PC-9 (cell line): ENCODE measurements around the gene PDXDC1. TPM values are rescaled to one million over a fixed set of nuclear protein-coding genes. Genes with fewer than 3 reads are reported as not detected.
"Not testable (repeated sequence)": the region's sequence is repeated elsewhere in the genome, so short reads cannot be mapped to it uniquely, and the experiment has no call there.

Experiments
- BruUV-seq: library from RNA; stranded (reverse); fragments of 400-500 nt; replicated peaks from 2 replicates; lab custom pipeline; 2021; lab: Mats Ljungman, UMichigan
- CTCF ChIA-PET: fragments of 300-600 bp; sonication (Branson Sonifier 250); formaldehyde crosslinking; loops from one replicate; lab custom pipeline; 2022; ENCODE audit warnings: antibody characterized with exemption; lab: Charles Lee
- POLR2A ChIA-PET: fragments of 300-600 bp; sonication (Branson Sonifier 250); formaldehyde crosslinking; loops from one replicate; lab custom pipeline; 2022; ENCODE audit warnings: antibody characterized with exemption; ENCODE audit not compliant: unreplicated experiment; lab: Charles Lee
- DNase-seq, 2 experiments: peaks; one replicate each; pipeline versions ENCODE4 v3.0.0 to v3.0.0-alpha.2; 2015 to 2022; ENCODE audit warnings: mixed read lengths in 1 of 2
- H2AFZ ChIP-seq: fragments of 200-600 bp; sonication (generic); 2 replicates; pipeline ENCODE4 v1.8.1; 2017; ENCODE audit warnings: antibody characterized with exemption
- H3F3A ChIP-seq: fragments of 200-600 bp; sonication (generic); 2 replicates; pipeline ENCODE4 v1.8.1; 2017; ENCODE audit warnings: antibody characterized with exemption, mild to moderate bottlenecking, low read depth; ENCODE audit not compliant: insufficient read depth
- H3K27ac ChIP-seq: fragments of 200-600 bp; sonication (generic); 2 replicates; pipeline ENCODE4 v1.6.1; 2016; ENCODE audit warnings: mixed run types
- H3K27me3 ChIP-seq: fragments of 200-600 bp; sonication (generic); 2 replicates; pipeline ENCODE4 v1.6.1; 2016; ENCODE audit warnings: low read depth, mixed run types; ENCODE audit not compliant: insufficient read depth
- H3K36me3 ChIP-seq: fragments of 200-600 bp; sonication (generic); 2 replicates; pipeline ENCODE4 v1.6.1; 2016; ENCODE audit warnings: low read depth, mixed run types
- H3K4me1 ChIP-seq: fragments of 200-600 bp; sonication (generic); replicated peaks from 2 replicates; pipeline ENCODE4 v1.6.1; 2016; ENCODE audit warnings: mixed run types; ENCODE audit not compliant: insufficient read depth
- H3K4me2 ChIP-seq: fragments of 200-600 bp; sonication (generic); 2 replicates; pipeline ENCODE4 v1.6.1; 2017; ENCODE audit warnings: mixed run types
- H3K4me3 ChIP-seq: fragments of 200-600 bp; sonication (generic); 2 replicates; pipeline ENCODE4 v1.6.1; 2016; ENCODE audit warnings: mixed run types
- H3K79me2 ChIP-seq: fragments of 200-600 bp; sonication (generic); 2 replicates; pipeline ENCODE4 v1.6.1; 2017; ENCODE audit warnings: low read depth, mixed run types
- H3K9me2 ChIP-seq: fragments of 200-600 bp; sonication (generic); 2 replicates; pipeline ENCODE4 v1.8.1; 2017; ENCODE audit warnings: mild to moderate bottlenecking; ENCODE audit not compliant: insufficient read depth
- H3K9me3 ChIP-seq: fragments of 200-600 bp; sonication (generic); 2 replicates; pipeline ENCODE4 v1.8.1; 2016; ENCODE audit warnings: low read depth; ENCODE audit not compliant: insufficient read depth
- H4K20me1 ChIP-seq: fragments of 200-600 bp; sonication (generic); 2 replicates; pipeline ENCODE4 v1.8.1; 2017; ENCODE audit not compliant: insufficient read depth
- intact Hi-C: fragments of 100-400 bp; cut with micrococcal nuclease; formaldehyde crosslinking; loops from one replicate; pipeline ENCODE4 v1.10.0; 2022; ENCODE audit not compliant: unreplicated experiment
- total RNA-seq: library from RNA; stranded (reverse); gene quantifications from 2 replicates; pipeline ENCODE4 v1.2.3, GENCODE V29; 2021

The PDXDC1 gene
- total RNA-seq, 1 experiment from 2014 or later: 120 TPM

- H3K4me3 ChIP-seq, CTCF ChIA-PET, H3K9me2 ChIP-seq, H3K36me3 ChIP-seq, intact Hi-C loops, H3K4me1 ChIP-seq, H3K27ac ChIP-seq, H3K79me2 ChIP-seq, H3F3A ChIP-seq, H4K20me1 ChIP-seq, H2AFZ ChIP-seq, BruUV-seq, H3K9me3 ChIP-seq, H3K27me3 ChIP-seq, DNase-seq, H3K4me2 ChIP-seq: not testable (repeated sequence)
- POLR2A ChIA-PET: interaction anchor here (0.7 kb wide), 1 partner anchor 376 kb away, joined by 3 read pairs; no protein-coding TSS in a partner anchor
These were observed 188.2 kb downstream of the PDXDC1 start for GRCh38 chr16:15163055-15163454.

GRCh38 chr16:15166177-15166576 lies 191.4 kb downstream of the PDXDC1 start:
- H3K79me2 ChIP-seq, POLR2A ChIA-PET, H3K4me2 ChIP-seq, H3K36me3 ChIP-seq, H2AFZ ChIP-seq, H3K4me1 ChIP-seq, DNase-seq, BruUV-seq, H3K9me2 ChIP-seq, H3F3A ChIP-seq, intact Hi-C loops, H4K20me1 ChIP-seq, H3K9me3 ChIP-seq, CTCF ChIA-PET, H3K27me3 ChIP-seq, H3K27ac ChIP-seq, H3K4me3 ChIP-seq: not testable (repeated sequence)

- H3K27me3 ChIP-seq, H3K27ac ChIP-seq, POLR2A ChIA-PET, H3K4me2 ChIP-seq, H2AFZ ChIP-seq, BruUV-seq, H3K9me3 ChIP-seq, H4K20me1 ChIP-seq, intact Hi-C loops, DNase-seq, H3K9me2 ChIP-seq, H3K79me2 ChIP-seq, H3F3A ChIP-seq, H3K36me3 ChIP-seq, H3K4me3 ChIP-seq, CTCF ChIA-PET, H3K4me1 ChIP-seq: not testable (repeated sequence)
These were observed 193.5 kb downstream of the PDXDC1 start for GRCh38 chr16:15168303-15168702.

GRCh38 chr16:15168953-15169652 lies 194.3 kb downstream of the PDXDC1 start:
- H3K36me3 ChIP-seq, H3K9me3 ChIP-seq, H3K4me2 ChIP-seq, H3K4me1 ChIP-seq, CTCF ChIA-PET, intact Hi-C loops, H3F3A ChIP-seq, H2AFZ ChIP-seq, H4K20me1 ChIP-seq, BruUV-seq, POLR2A ChIA-PET, H3K79me2 ChIP-seq, DNase-seq, H3K27ac ChIP-seq, H3K27me3 ChIP-seq, H3K9me2 ChIP-seq, H3K4me3 ChIP-seq: not testable (repeated sequence)

GRCh38 chr16:15179909-15180308 lies 205.1 kb downstream of the PDXDC1 start:
- H3K36me3 ChIP-seq, intact Hi-C loops, H3K4me1 ChIP-seq, H3K4me2 ChIP-seq, H3K9me2 ChIP-seq, H3F3A ChIP-seq, H3K27ac ChIP-seq, H4K20me1 ChIP-seq, H2AFZ ChIP-seq, H3K9me3 ChIP-seq, BruUV-seq, H3K79me2 ChIP-seq, DNase-seq, POLR2A ChIA-PET, H3K4me3 ChIP-seq, CTCF ChIA-PET: not testable (repeated sequence)
- H3K27me3 ChIP-seq: peaks cover 11% of the 10 kb centered on the region; the same call in 1 of the 2 replicates

GRCh38 chr16:15180946-15181345 lies 206.1 kb downstream of the PDXDC1 start:
- H4K20me1 ChIP-seq, H3K4me2 ChIP-seq, intact Hi-C loops, H3K79me2 ChIP-seq, H3K27ac ChIP-seq, BruUV-seq, H3K9me2 ChIP-seq, H2AFZ ChIP-seq, DNase-seq, H3K4me3 ChIP-seq, H3K9me3 ChIP-seq, H3F3A ChIP-seq, H3K4me1 ChIP-seq, H3K36me3 ChIP-seq, POLR2A ChIA-PET, CTCF ChIA-PET, H3K27me3 ChIP-seq: not testable (repeated sequence)

- H3K9me3 ChIP-seq, H3K4me2 ChIP-seq, H2AFZ ChIP-seq, CTCF ChIA-PET, intact Hi-C loops, H3K27me3 ChIP-seq, H3K4me3 ChIP-seq, H3K4me1 ChIP-seq, BruUV-seq, H4K20me1 ChIP-seq, H3K27ac ChIP-seq, H3F3A ChIP-seq, H3K9me2 ChIP-seq, H3K79me2 ChIP-seq, DNase-seq, H3K36me3 ChIP-seq, POLR2A ChIA-PET: not testable (repeated sequence)
These were observed 209.2 kb downstream of the PDXDC1 start for GRCh38 chr16:15184000-15184399.
